ENCODE measurements around the gene RAI1.

RAI1 gene

GRCh38 chr17:17833658-17834357, 152.6 kb downstream of the RAI1 start:
- DNase-seq (ENCODE audit: low spot score), result no peak

- DNase-seq (ENCODE audit: low spot score), result no peak
Measured at GRCh38 chr17:17834974-17835373, 153.7 kb downstream of the RAI1 start.

- DNase-seq (ENCODE audit: low spot score), result no peak
Measured at GRCh38 chr17:17835415-17836249, 154.4 kb downstream of the RAI1 start.

- peak; percentile 94 for DNase-seq (ENCODE audit: low spot score)
Measured at GRCh38 chr17:17836250-17836817, 155.1 kb downstream of the RAI1 start.

GRCh38 chr17:17836818-17837379, 155.6 kb downstream of the RAI1 start, which contains the start of gene SREBF1:
SREBF1 (minus strand) TSS chr17:17836986; CDS start chr17:17836817, 169 bp downstream.
- peak; percentile 69 for DNase-seq (ENCODE audit: low spot score)

GRCh38 chr17:17837380-17837821, 156.1 kb downstream of the RAI1 start:
- DNase-seq (ENCODE audit: low spot score), result peak; percentile 57

GRCh38 chr17:17837966-17838962, 157.0 kb downstream of the RAI1 start:
- DNase-seq (ENCODE audit: low spot score), result peak; percentile 84

GRCh38 chr17:17839791-17840707, 158.8 kb downstream of the RAI1 start:
- peak; percentile 93 for DNase-seq (ENCODE audit: low spot score)

- peak; percentile 43 for DNase-seq (ENCODE audit: low spot score)
Measured at GRCh38 chr17:17840751-17841591, 159.7 kb downstream of the RAI1 start.

GRCh38 chr17:17841601-17842025, 160.4 kb downstream of the RAI1 start:
- DNase-seq (ENCODE audit: low spot score), result no peak

- DNase-seq (ENCODE audit: low spot score), result no peak
Measured at GRCh38 chr17:17842111-17842876, 161.0 kb downstream of the RAI1 start.

- DNase-seq (ENCODE audit: low spot score), result no peak
Measured at GRCh38 chr17:17843096-17843495, 161.8 kb downstream of the RAI1 start.

GRCh38 chr17:17844079-17844478, 162.8 kb downstream of the RAI1 start:
- no peak for DNase-seq (ENCODE audit: low spot score)

- DNase-seq (ENCODE audit: low spot score), result no peak
Measured at GRCh38 chr17:17844500-17844899, 163.2 kb downstream of the RAI1 start.

- DNase-seq (ENCODE audit: low spot score), result no peak
Measured at GRCh38 chr17:17845046-17845775, 164.0 kb downstream of the RAI1 start.

- no peak for DNase-seq (ENCODE audit: low spot score)
Measured at GRCh38 chr17:17846003-17846402, 164.7 kb downstream of the RAI1 start.

GRCh38 chr17:17846645-17847044, 165.4 kb downstream of the RAI1 start:
- no peak for DNase-seq (ENCODE audit: low spot score)

Measured in SW480 (cell line).